GM10248 (cell line): ENCODE measurements around the gene ADGRD1.

ENCODE experiments used
- CTCF ChIA-PET: fragments of 300-600 bp; sonication (Branson Sonifier 250); formaldehyde crosslinking; extraction: SDS; loops from one replicate; lab custom pipeline; 2021; ENCODE audit warnings: antibody characterized with exemption; lab: Yijun Ruan, JAX
- POLR2A ChIA-PET: fragments of 350-650 bp; sonication (Branson Sonifier 250); formaldehyde crosslinking; extraction: SDS; loops from one replicate; lab custom pipeline; 2020; ENCODE audit warnings: antibody characterized with exemption; lab: Yijun Ruan, JAX
- DNase-seq: peaks from one replicate; pipeline ENCODE4 v3.0.0; 2012; ENCODE audit errors: extremely low spot score
- TF ChIP-seq, protein P1 (sequence below): IDR thresholded peaks from 2 replicates; pipeline ENCODE4 v1.5.1; 2012; ENCODE audit warnings: mild to moderate bottlenecking, low read depth; ENCODE audit errors: extremely low read depth, missing control alignments, control extremely low read depth

The ADGRD1 gene

DNA sequence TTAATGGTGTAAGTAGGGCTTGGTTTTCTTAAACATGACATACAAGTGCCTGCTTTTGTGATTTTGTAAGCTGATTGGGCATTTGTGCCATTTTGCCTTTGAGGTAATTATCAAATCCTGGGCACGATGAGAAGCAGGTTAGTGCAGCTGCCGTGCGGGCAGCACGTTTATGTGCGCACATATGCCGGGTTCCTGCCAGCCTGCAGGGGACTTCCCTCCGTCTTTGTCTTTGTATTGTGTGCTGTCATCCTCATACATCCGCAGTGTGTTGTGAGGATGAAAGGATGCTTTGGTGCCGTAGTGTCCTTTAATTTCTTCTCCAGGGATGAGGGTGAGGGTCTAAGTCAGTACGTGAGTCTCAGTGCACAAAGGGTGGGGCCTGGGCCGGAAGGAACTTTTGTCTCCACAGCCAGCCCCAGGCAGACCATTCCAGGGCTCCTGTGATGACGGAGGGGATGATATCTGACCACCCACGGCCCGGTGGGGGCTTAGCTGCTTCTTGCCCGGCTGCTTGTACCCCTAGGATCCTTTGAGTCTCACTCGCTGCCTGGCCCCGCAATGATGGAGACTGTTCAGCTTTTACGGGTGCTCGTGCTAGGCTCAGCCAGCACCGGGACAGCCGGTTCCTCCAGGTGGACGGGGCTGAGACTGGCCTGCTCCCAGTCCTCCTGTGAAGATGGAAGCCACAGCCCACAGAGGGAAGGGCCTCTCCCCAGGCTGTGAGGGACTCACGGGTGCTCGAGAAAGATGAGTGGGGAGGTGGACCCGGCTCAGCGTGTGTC is 54.6 kb downstream of the ADGRD1 start:
- TF ChIP-seq, protein P1, sequence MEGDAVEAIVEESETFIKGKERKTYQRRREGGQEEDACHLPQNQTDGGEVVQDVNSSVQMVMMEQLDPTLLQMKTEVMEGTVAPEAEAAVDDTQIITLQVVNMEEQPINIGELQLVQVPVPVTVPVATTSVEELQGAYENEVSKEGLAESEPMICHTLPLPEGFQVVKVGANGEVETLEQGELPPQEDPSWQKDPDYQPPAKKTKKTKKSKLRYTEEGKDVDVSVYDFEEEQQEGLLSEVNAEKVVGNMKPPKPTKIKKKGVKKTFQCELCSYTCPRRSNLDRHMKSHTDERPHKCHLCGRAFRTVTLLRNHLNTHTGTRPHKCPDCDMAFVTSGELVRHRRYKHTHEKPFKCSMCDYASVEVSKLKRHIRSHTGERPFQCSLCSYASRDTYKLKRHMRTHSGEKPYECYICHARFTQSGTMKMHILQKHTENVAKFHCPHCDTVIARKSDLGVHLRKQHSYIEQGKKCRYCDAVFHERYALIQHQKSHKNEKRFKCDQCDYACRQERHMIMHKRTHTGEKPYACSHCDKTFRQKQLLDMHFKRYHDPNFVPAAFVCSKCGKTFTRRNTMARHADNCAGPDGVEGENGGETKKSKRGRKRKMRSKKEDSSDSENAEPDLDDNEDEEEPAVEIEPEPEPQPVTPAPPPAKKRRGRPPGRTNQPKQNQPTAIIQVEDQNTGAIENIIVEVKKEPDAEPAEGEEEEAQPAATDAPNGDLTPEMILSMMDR = no peak
- no peak for DNase-seq
- ChIA-PET POLR2A (no interaction called here), CTCF (interaction anchor here (1.2 kb wide), 1 partner anchor 46 kb away, joined by 3 read pairs; no protein-coding TSS in a partner anchor)

- TF ChIP-seq, protein P1 = no peak
- POLR2A ChIA-PET = no interaction called here
These were observed 55.2 kb downstream of the ADGRD1 start for GRCh38 chr12:131008913-131009270.

DNA sequence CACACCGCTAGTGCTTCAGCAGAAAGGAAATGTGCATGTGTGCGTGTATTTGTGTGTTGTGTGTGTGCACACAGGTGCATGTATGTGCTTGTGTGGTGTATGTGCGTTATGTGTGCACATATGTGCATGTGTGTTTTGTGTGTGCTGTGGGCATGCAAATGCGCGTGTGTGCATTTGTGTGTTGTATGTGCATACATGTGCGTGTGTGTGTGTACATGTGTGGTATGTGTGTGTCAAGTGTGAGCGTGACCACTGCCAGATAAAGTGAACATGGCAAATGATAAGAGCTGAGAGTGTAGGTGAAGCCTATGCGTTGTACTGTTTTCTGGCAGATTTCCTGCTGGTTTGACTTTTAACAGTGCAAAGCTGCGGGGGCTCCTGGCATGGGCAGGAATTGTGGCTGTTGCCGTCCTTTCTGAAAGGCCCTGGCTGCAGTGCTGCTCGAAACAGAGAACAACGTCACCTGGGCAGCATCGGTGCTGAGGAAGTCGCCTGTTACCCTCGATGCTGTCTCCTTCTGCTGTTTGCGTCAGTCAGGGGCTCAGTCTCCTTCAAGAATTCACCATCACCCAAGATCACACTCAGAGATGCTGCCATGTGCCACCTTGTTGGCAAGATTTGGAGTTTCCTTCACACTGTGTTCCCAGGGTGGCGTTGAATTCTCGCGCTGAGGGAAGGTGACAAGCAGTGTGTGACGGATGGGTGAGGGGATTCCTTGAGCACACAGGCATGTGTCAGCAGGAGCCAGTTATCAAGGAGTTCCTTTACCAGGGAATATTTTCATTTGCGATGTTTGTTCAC is 56.1 kb downstream of the ADGRD1 start:
- CTCF ChIA-PET = no interaction called here
- TF ChIP-seq, protein P1 = no peak
- DNase-seq = no peak
- POLR2A ChIA-PET = no interaction called here

More at GRCh38 chr12:131008913-131009270, 55.2 kb downstream of the ADGRD1 start:
- CTCF ChIA-PET = no interaction called here
- no peak for DNase-seq

- ChIA-PET CTCF (no interaction called here), POLR2A (no interaction called here)
- DNase-seq = no peak
- TF ChIP-seq, protein P1 = no peak
These were observed 56.9 kb downstream of the ADGRD1 start for GRCh38 chr12:131010396-131011131.

DNA sequence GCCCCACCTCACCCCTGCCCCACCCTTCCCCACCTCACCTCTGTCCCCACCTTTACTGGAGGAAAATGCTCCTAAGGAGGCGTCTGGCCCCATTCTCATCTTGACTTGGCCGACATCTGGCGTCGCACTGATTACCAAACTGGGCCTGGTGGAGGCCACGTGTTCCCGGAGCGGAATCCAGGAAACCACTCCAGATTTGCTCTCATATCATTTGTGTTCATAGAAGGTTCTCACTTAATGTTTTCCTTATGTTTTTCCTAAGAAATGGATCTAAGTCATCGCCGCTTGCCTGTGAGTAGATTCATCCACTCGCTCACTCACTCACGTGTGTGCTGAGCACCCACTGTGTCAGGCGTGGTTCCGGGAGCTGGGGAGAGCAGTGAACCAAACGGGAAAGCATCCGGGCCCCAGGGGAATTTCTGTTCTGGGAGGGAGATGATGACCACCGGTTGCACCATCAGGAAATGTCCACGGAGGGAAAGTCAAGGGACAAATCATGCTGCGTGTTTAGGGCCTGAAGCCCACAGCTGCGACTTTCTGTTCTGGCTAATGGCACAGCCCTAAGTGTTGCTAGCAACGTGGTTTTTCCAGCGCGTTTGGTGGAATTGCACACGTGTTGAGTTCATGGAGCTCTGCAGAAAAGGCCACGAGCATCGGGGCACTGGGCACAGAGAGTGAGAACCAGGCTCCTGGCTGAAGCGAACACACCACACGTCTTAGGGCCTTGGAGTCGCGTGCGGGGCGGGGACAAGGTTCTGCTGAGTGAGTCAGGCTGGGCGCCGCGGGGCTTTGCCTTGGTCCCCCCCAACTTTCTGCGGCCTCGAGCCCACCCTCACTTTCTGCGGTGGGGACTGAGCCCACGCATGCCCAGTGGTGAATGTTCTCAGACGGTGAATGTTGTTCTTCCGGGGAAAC is 57.7 kb downstream of the ADGRD1 start:
- ChIA-PET POLR2A (no interaction called here), CTCF (no interaction called here)
- DNase-seq = no peak
- TF ChIP-seq, protein P1 = no peak
